Activated CD8-positive, alpha-beta memory T cell treated with anti-CD3 and anti-CD28 coated beads for 1 hour (primary cell): ENCODE measurements around the gene HES2.
"Not testable (repeated sequence)": the region's sequence is repeated elsewhere in the genome, so short reads cannot be mapped to it uniquely, and the experiment has no call there.

Source experiments
- DNase-seq, 2 donors: peaks; one replicate each; pipeline ENCODE4 v3.0.0-alpha.2; 2020; ENCODE audit warnings: low read depth in 1 of 2; ENCODE audit errors: extremely low read depth in 1 of 2

Gene HES2

GRCh38 chr1:6391951-6392808 is 27.5 kb downstream of the HES2 start:
- DNase-seq = no peak

- DNase-seq = no peak
Measured at GRCh38 chr1:6389971-6390370, 29.7 kb downstream of the HES2 start.

GRCh38 chr1:6386371-6386949 is 33.3 kb downstream of the HES2 start:
- DNase-seq = no peak

GRCh38 chr1:6385488-6386191 is 34.1 kb downstream of the HES2 start:
- DNase-seq = no peak

- no peak for DNase-seq
Measured at GRCh38 chr1:6384962-6385361, 34.8 kb downstream of the HES2 start.

GRCh38 chr1:6384135-6384534 is 35.6 kb downstream of the HES2 start:
- DNase-seq = no peak

- DNase-seq = no peak
Measured at GRCh38 chr1:6380037-6380436, 39.7 kb downstream of the HES2 start.

- no peak for DNase-seq
Measured at GRCh38 chr1:6378096-6378746, 41.5 kb downstream of the HES2 start.

GRCh38 chr1:6373961-6374720 is 45.6 kb downstream of the HES2 start:
- DNase-seq = no peak

GRCh38 chr1:6372236-6372635 is 47.5 kb downstream of the HES2 start:
- DNase-seq = not testable (repeated sequence)

- no peak for DNase-seq
Measured at GRCh38 chr1:6370006-6370405, 49.7 kb downstream of the HES2 start.

GRCh38 chr1:6367381-6368012 is 52.2 kb downstream of the HES2 start:
- no peak for DNase-seq

GRCh38 chr1:6365047-6365446 is 54.7 kb downstream of the HES2 start:
- DNase-seq = no peak

GRCh38 chr1:6363085-6363884 is 56.4 kb downstream of the HES2 start:
- not testable (repeated sequence) for DNase-seq
